ENCODE results near the gene NCOA3. TPM values are rescaled to one million over a fixed set of nuclear protein-coding genes. Genes with fewer than 3 reads are reported as not detected.
"Not testable (repeated sequence)": the region's sequence is repeated elsewhere in the genome, so short reads cannot be mapped to it uniquely, and the experiment has no call there.

Gene NCOA3
- total RNA-seq, 8 experiments from 2014 or later, result 24.4 to 81.9 (median 31.1) TPM

GRCh38 chr20:47572105-47572729 lies 70.5 kb downstream of the NCOA3 start:
- H3K4me3 ChIP-seq, result no peak overlapping the region
- H3K4me1 ChIP-seq (replicated peaks in 1 of 2), result peaks cover 25 to 36% of the 10 kb centered on the region in 2 donors
- in situ Hi-C loops (cut with MboI; ENCODE audit: low pct_unique_long_range_greater_than_20kb in 2 of 9, low sequenced_read_pairs in 9 of 9, unreplicated experiment in 9 of 9), result no loop called here
- no peak for ATAC-seq (replicated peaks in 6 of 8)
- H3K27ac ChIP-seq, result no peak overlapping the region
- 83 to 100% (median 95%) methylated on average over 1 to 5 of the region's 6 CpGs for WGBS, 10 experiments

DNA sequence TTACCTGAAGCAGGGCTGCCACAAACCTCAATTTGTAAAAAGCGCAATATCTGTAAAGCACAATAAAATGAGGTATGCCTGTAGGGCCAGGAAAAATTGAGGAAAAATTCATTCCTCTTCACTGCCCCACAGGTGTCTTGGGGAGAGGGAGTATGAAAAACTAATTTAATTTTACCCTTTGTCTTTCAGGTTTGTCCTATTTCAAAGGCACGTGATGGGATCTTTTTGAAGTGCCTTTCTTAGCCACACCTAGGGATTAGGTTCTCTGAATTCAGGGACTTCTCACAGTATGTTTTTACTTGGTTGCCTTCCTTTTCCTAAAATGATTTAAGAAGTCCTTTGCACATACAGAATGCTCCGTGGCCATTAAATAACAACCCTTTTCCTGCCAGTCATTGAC lies 71.9 kb downstream of the NCOA3 start:
- Histone ChIP-seq H3K4me3 (no peak overlapping the region), H3K4me1 (replicated peaks in 1 of 2) (peaks cover 30 to 43% of the 10 kb centered on the region in 2 donors), H3K27ac (no peak overlapping the region)
- in situ Hi-C loops (cut with MboI; ENCODE audit: low pct_unique_long_range_greater_than_20kb in 2 of 9, low sequenced_read_pairs in 9 of 9, unreplicated experiment in 9 of 9), result no loop called here
- 0 to 71% (median 50%) methylated on average over 1 to 3 of the region's 3 CpGs; no CpG with 5 or more reads in 1 of the 10 experiments for WGBS, 10 experiments
- ATAC-seq (replicated peaks in 6 of 8), result no peak

GRCh38 chr20:47574616-47575364 lies 73.1 kb downstream of the NCOA3 start:
- 7 to 74% (median 33%) methylated on average over 1 to 4 of the region's 4 CpGs; no CpG with 5 or more reads in 2 of the 10 experiments for WGBS, 10 experiments
- in situ Hi-C loops (cut with MboI; ENCODE audit: low pct_unique_long_range_greater_than_20kb in 2 of 9, low sequenced_read_pairs in 9 of 9, unreplicated experiment in 9 of 9), result no loop called here
- ATAC-seq (replicated peaks in 6 of 8), result peak in 7 of 8 experiments; percentile 11 to 85 (median 66)
- Histone ChIP-seq H3K4me3 (no peak overlapping the region), H3K4me1 (replicated peaks in 1 of 2) (peaks cover 30 to 43% of the 10 kb centered on the region in 2 donors), H3K27ac (peak overlapping the region; percentile 50 to 59)

DNA sequence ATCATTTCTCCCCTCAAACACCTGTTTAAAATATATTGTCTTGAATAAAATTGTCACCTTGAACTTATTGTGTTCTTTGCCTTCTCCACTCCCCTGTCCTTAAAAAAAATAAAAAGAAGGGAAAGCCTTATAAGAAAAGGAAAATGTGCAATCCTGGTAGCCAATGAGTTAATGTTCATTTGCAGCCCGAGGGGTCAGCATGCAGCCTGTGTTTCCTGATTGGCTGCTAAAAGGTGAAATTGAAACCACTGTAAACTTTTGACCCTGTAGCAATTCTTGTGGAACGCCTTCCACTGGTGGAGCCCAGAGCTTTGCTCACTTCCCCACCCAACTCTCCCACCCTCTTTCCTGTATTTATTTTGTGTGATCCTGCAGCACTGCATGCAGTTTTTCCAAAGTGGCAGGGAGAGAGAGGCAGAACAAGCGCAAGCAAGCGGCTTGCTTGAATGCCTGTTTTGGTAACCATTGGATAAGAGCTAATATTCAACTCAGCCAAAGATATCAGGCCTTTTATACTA lies 74.9 kb downstream of the NCOA3 start:
- Histone ChIP-seq H3K27ac (peak overlapping the region; percentile 40 to 61), H3K4me3 (peak overlapping the region in 3 of 5 donors; percentile 2 to 26 (median 19)), H3K4me1 (replicated peaks in 1 of 2) (peaks cover 30 to 43% of the 10 kb centered on the region in 2 donors)
- WGBS, 10 experiments, result 0 to 10% (median 0%) methylated on average over 1 to 3 of the region's 4 CpGs; no CpG with 5 or more reads in 3 of the 10 experiments
- peak; percentile 70 to 93 (median 91) for ATAC-seq (replicated peaks in 6 of 8)
- in situ Hi-C loops (cut with MboI; ENCODE audit: low pct_unique_long_range_greater_than_20kb in 2 of 9, low sequenced_read_pairs in 9 of 9, unreplicated experiment in 9 of 9), result no loop called here

GRCh38 chr20:47577314-47577713 lies 75.6 kb downstream of the NCOA3 start:
- Histone ChIP-seq H3K27ac (peak overlapping the region; percentile 61 to 64), H3K4me3 (peak overlapping the region in 3 of 5 donors; percentile 2 to 26 (median 19)), H3K4me1 (replicated peaks in 1 of 2) (peaks cover 30 to 43% of the 10 kb centered on the region in 2 donors)
- in situ Hi-C loops (cut with MboI; ENCODE audit: low pct_unique_long_range_greater_than_20kb in 2 of 9, low sequenced_read_pairs in 9 of 9, unreplicated experiment in 9 of 9), result no loop called here
- ATAC-seq (replicated peaks in 6 of 8), result peak in 4 of 8 experiments; percentile 12 to 33 (median 16)

- peaks cover 29 to 41% of the 10 kb centered on the region in 2 donors for H3K4me1 ChIP-seq (replicated peaks in 1 of 2)
- H3K27ac ChIP-seq, result no peak overlapping the region
- 0 to 100% (median 84%) methylated on average over 1 of the region's 1 CpG; no CpG with 5 or more reads in 4 of the 10 experiments for WGBS, 10 experiments
- no peak for ATAC-seq (replicated peaks in 6 of 8)
- H3K4me3 ChIP-seq, result no peak overlapping the region
- in situ Hi-C loops (cut with MboI; ENCODE audit: low pct_unique_long_range_greater_than_20kb in 2 of 9, low sequenced_read_pairs in 9 of 9, unreplicated experiment in 9 of 9), result no loop called here
Measured at GRCh38 chr20:47578543-47578942, 76.9 kb downstream of the NCOA3 start.

- 67 to 100% (median 87%) methylated on average over 1 to 6 of the region's 7 CpGs; no CpG with 5 or more reads in 3 of the 10 experiments for WGBS, 10 experiments
Measured at GRCh38 chr20:47580686-47581085, 79.0 kb downstream of the NCOA3 start.

GRCh38 chr20:47581090-47581489 lies 79.4 kb downstream of the NCOA3 start:
- Histone ChIP-seq H3K27ac (no peak overlapping the region), H3K4me3 (no peak overlapping the region), H3K4me1 (replicated peaks in 1 of 2) (peaks cover 7 to 15% of the 10 kb centered on the region in 2 donors)
- in situ Hi-C loops (cut with MboI; ENCODE audit: low pct_unique_long_range_greater_than_20kb in 2 of 9, low sequenced_read_pairs in 9 of 9, unreplicated experiment in 9 of 9), result no loop called here
- peak in 3 of 8 experiments; percentile 41 to 70 (median 54) for ATAC-seq (replicated peaks in 6 of 8)
- WGBS, 10 experiments, result 0 to 100% (median 70%) methylated on average over 1 to 2 of the region's 2 CpGs; no CpG with 5 or more reads in 3 of the 10 experiments

More at GRCh38 chr20:47580686-47581085, 79.0 kb downstream of the NCOA3 start:
- peak in 1 of 8 experiments; percentile 22 for ATAC-seq (replicated peaks in 6 of 8)
- H3K27ac ChIP-seq; in situ Hi-C loops (cut with MboI; ENCODE audit: low pct_unique_long_range_greater_than_20kb in 2 of 9, low sequenced_read_pairs in 9 of 9, unreplicated experiment in 9 of 9); H3K4me3 ChIP-seq: not testable (repeated sequence)
- peaks cover 9 to 20% of the 10 kb centered on the region in 2 donors for H3K4me1 ChIP-seq (replicated peaks in 1 of 2)

GRCh38 chr20:47583551-47583950 lies 81.9 kb downstream of the NCOA3 start:
- Histone ChIP-seq H3K4me3 (no peak overlapping the region), H3K4me1 (replicated peaks in 1 of 2) (peaks cover 5 to 8% of the 10 kb centered on the region in 2 donors), H3K27ac (no peak overlapping the region)
- ATAC-seq (replicated peaks in 6 of 8), result no peak
- WGBS, 10 experiments, result 86 to 100% (median 100%) methylated on average over 1 to 2 of the region's 2 CpGs; no CpG with 5 or more reads in 2 of the 10 experiments
- in situ Hi-C loops (cut with MboI; ENCODE audit: low pct_unique_long_range_greater_than_20kb in 2 of 9, low sequenced_read_pairs in 9 of 9, unreplicated experiment in 9 of 9), result no loop called here

DNA sequence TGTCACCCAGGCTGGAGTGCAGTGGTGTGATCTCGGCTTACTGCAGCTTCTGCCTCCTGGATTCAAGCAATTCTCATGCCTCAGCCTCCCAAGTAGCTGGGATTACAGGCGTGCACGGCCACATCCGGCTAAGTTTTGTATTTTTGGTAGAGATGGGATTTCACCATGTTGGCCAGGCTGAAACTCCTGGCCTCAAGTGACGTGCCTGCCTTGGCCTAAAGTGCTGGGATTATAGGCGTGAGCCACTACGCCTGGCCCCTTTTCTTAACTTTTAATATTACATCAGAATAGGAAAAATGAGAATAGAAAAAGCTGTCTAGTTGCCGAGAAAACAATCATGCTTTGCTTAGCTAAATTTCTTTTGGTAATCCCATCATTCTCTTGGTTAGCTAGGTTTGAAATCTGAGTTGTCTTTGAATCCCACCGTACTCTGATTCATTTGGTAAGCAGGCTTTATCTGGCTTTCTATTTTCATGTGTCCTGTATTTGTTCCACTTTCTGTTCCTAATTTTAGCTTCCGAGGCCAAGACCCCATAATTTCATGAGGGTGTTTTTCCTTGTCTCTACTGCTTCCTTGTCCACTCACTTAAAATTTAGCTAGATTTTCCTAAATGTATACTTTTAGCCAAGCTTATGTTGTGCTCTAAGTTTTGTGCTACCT lies 83.5 kb downstream of the NCOA3 start:
- no peak for ATAC-seq (replicated peaks in 6 of 8)
- Histone ChIP-seq H3K27ac (no peak overlapping the region), H3K4me3 (no peak overlapping the region), H3K4me1 (replicated peaks in 1 of 2) (peaks cover 5 to 8% of the 10 kb centered on the region in 2 donors)
- 61 to 100% (median 93%) methylated on average over 1 to 7 of the region's 10 CpGs; no CpG with 5 or more reads in 1 of the 10 experiments for WGBS, 10 experiments
- in situ Hi-C loops (cut with MboI; ENCODE audit: low pct_unique_long_range_greater_than_20kb in 2 of 9, low sequenced_read_pairs in 9 of 9, unreplicated experiment in 9 of 9), result no loop called here

DNA sequence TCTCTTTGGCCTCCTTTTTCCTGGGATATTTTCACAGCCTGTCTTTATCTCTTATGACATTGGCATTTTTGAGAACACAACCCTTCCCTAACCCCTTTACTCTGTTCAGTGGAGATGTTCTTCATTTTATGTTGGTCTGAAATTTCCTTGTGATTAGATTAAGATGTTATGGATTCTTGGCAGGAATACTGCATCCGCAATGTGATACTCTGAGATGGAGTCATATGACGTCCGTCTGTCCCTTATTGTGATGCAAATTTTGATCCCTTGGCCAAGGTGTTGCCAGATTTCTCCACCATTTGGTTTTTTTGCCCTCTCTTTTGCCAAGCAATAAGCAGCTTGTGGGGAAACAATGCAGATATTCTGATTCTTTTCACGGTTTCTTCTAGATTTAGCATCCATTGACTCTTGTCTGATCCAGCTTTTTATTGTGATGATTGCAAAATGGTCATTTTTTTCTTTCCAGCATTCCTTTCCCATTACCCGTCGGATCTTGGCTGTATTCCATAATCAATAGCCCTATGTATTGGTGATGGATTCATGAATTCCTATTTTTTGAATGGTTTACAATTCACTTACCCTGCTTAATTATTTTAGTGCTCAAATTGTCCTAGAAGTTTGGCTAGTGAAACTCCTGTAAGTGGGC lies 85.1 kb downstream of the NCOA3 start:
- 20 to 86% (median 51%) methylated on average over 1 to 6 of the region's 6 CpGs; no CpG with 5 or more reads in 1 of the 10 experiments for WGBS, 10 experiments
- peak in 2 of 8 experiments; percentile 31 to 33 for ATAC-seq (replicated peaks in 6 of 8)
- H3K4me3 ChIP-seq, result no peak overlapping the region
- H3K4me1 ChIP-seq (replicated peaks in 1 of 2), result peaks cover 5 to 8% of the 10 kb centered on the region in 2 donors
- in situ Hi-C loops (cut with MboI; ENCODE audit: low pct_unique_long_range_greater_than_20kb in 2 of 9, low sequenced_read_pairs in 9 of 9, unreplicated experiment in 9 of 9), result no loop called here
- peak overlapping the region; percentile 32 to 40 for H3K27ac ChIP-seq

DNA sequence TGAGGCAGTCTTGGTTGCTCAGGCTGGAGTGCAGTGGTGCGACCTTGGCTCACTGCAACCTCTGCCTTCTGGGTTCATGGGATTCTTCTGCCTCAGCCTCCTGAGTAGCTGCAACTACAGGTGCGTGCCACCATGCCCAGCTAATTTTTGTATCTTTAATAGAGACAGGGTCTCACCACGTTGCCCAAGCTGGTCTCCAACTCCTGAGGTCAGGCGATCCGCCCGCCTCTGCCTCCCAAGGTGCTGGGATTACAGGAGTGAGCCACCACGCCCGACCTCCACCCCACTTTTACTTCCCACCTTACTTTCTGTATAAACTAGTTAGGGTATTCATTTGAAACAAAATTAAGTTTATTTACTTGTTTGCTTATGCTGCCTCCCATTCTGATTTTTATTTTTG lies 86.5 kb downstream of the NCOA3 start:
- in situ Hi-C loops (cut with MboI; ENCODE audit: low pct_unique_long_range_greater_than_20kb in 2 of 9, low sequenced_read_pairs in 9 of 9, unreplicated experiment in 9 of 9), result no loop called here
- ATAC-seq (replicated peaks in 6 of 8), result no peak
- 56 to 100% (median 86%) methylated on average over 2 to 8 of the region's 8 CpGs; no CpG with 5 or more reads in 3 of the 10 experiments for WGBS, 10 experiments
- H3K27ac ChIP-seq, result no peak overlapping the region
- no peak overlapping the region for H3K4me3 ChIP-seq
- peaks cover 5 to 8% of the 10 kb centered on the region in 2 donors for H3K4me1 ChIP-seq (replicated peaks in 1 of 2)

Data from motor neuron (in vitro differentiated cells).